Neural progenitor cell (in vitro differentiated cells): ENCODE results near the gene CNTN5.

ENCODE experiments used
- EZH2 ChIP-seq: fragments of 200-600 bp; sonication (generic); IDR thresholded peaks from 2 replicates; pipeline ENCODE4 v1.6.1; 2017; ENCODE audit warnings: antibody characterized with exemption, mild to moderate bottlenecking, moderate library complexity
- TF ChIP-seq, protein P1 (sequence below): fragments of 200-600 bp; sonication (generic); IDR thresholded peaks from 2 replicates; pipeline ENCODE4 v1.5.1; 2017; ENCODE audit warnings: antibody characterized with exemption, mild to moderate bottlenecking

DNA sequence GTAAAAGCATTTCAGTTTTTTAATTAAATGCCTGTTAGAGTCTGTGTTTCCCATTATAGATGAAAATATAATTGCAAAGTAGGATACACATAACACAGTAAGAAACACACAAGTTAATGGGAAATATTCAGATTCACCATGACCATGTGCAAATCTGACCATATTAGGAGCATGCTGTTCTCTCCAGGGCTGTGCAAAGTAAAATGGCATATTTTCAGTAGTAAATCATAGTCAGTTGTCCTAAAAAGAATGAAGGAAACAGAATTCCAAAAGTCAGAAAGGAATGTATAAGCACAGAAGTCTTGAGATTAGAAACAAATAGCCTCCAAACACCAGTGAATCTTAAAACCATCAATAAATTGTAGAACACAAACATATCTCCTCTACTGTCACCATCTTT is 44.4 kb downstream of the CNTN5 start:
- TF ChIP-seq, protein P1, sequence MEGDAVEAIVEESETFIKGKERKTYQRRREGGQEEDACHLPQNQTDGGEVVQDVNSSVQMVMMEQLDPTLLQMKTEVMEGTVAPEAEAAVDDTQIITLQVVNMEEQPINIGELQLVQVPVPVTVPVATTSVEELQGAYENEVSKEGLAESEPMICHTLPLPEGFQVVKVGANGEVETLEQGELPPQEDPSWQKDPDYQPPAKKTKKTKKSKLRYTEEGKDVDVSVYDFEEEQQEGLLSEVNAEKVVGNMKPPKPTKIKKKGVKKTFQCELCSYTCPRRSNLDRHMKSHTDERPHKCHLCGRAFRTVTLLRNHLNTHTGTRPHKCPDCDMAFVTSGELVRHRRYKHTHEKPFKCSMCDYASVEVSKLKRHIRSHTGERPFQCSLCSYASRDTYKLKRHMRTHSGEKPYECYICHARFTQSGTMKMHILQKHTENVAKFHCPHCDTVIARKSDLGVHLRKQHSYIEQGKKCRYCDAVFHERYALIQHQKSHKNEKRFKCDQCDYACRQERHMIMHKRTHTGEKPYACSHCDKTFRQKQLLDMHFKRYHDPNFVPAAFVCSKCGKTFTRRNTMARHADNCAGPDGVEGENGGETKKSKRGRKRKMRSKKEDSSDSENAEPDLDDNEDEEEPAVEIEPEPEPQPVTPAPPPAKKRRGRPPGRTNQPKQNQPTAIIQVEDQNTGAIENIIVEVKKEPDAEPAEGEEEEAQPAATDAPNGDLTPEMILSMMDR, result no peak
- TF ChIP-seq EZH2, result no peak
